Colon (tissue), 2 donors: Measurements from ENCODE around the gene ROR1.

ENCODE experiments used
- FAIRE-seq: peaks from 2 replicates; lab custom pipeline; 2012; peaks lifted over from hg19 to GRCh38; lab: Jason Lieb, UNC
- donor health status: control.
- donor health status: control.

Gene ROR1

DNA sequence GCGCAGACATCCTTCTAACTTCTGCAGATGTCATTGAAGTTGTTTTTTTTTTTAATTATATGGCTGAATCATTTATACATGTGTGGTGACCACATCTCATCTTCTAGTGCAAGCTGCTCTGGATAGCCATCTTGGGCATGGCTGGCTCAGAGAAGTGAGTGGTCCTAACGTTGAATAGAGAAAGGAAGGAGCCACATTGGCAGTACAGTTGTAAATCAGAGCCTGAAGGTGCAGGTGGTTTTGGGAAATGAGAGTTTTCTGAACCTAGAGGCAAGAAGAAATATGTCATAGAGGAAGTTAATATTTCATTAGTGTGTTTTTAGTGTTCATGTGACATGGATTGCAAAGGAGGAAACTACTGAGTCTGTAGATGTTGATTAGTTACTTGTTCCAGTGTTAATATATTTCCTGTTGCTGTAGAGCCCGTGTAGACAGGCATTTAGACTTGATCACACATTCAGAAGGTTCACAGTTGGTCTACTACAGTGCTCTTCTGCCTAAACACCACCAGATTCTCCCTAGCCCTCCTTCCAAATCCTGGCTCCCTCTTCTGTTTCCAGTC lies 163.7 kb downstream of the ROR1 start:
- no peak for FAIRE-seq

DNA sequence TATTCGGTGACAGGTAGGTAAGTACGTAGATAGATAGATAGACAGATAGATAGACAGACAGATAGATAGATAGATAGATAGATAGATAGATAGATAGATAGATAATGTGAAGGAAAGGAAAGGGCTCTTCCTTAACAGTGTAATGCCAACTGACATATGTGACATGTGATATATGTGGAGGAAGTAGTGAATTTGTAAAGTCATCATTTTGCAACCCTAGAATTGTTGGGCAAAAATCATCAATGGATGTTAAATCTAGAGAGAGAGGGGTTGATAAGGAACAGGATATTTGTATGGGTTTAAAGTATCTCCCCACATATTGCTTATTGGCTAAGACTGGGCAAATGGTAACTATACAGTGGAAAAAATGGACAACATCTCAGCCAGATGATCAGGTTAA lies 166.6 kb downstream of the ROR1 start:
- no peak for FAIRE-seq

DNA sequence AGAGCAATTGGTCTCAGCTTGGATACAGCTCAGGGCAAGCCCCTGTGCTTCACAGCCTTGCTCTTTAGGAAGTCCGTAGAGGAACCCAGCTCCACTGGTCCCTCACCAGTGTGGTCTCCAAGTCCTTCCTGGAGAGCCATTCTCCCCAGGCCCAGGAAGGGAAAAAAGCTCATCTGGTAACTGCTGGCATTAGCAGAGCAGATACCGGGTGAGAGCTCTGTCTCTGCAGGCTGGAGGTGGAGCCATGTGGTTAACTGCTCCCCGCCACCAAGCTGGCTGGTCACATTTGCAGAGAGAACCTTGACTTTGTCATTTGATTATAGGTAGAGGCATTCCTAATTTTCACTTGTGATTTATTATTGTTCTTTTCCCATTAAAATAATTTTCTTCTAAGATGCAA lies 169.6 kb downstream of the ROR1 start:
- FAIRE-seq = no peak

DNA sequence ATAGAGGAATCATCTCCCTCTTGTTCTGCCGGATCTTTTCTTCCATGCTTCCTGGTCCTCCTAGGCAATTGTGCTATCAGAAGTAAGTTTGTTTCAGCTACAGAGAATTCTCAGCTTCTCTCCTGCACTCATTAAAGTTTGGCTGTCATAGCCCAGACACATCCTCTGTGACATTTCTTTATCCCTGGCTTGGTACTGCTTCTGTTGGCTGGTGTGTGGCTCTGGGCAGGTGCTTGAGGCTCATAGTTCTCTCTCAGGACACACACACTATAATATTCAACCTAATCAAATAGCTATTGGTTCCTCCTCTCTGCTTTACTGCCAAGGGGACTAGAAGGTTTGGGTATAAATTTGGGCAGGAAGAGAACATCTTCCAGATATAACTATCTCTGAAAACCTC lies 172.1 kb downstream of the ROR1 start:
- FAIRE-seq = no peak

DNA sequence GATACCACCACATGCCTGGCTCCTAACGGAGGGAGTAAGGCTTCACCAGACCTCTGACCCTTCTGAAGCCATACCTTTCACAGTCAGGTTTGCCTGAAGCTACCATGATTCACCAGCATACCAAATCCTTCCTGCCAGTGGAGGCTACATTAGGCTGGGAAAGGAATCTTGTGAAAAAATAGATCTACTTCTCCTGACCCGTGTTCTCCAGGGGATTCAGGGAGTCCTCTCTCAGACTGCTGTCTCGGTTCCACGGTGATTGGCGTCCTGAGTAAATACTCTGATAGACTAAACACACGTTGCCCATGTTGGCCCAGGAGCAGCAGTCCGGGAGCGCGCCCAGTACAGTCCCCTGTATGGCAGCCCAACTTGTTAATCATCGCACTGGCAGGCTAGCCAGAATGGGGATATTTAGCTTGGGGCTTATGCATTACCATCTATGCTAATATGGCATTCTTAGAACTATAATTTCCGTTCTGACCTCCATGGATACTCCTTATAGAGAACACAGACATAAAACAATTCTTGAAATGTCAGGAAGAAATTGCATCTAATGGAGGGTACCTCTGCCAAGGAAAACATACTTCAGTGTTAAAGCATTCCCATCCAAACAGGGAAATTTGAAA lies 173.2 kb downstream of the ROR1 start:
- no peak for FAIRE-seq

DNA sequence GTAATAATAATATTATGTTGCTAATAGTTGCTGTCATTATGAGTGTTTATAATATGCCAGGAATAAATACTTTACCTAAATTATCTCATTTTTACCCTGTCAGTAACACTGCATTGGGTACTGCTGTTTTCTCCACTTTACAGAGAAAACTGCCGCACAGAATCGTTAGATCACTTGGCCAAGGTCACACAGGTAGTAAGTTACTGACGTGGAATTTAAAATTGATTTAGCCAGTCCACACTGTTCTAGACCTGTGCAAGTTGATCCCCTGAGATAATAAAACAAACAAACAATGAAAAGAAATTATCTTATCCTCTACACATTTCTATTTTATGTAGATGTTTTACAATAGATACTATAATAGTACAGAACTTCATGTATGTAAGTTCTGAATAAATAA lies 174.1 kb downstream of the ROR1 start:
- FAIRE-seq = no peak

- FAIRE-seq = no peak
Observed at GRCh38 chr1:63950023-63950422, 176.2 kb downstream of the ROR1 start.

DNA sequence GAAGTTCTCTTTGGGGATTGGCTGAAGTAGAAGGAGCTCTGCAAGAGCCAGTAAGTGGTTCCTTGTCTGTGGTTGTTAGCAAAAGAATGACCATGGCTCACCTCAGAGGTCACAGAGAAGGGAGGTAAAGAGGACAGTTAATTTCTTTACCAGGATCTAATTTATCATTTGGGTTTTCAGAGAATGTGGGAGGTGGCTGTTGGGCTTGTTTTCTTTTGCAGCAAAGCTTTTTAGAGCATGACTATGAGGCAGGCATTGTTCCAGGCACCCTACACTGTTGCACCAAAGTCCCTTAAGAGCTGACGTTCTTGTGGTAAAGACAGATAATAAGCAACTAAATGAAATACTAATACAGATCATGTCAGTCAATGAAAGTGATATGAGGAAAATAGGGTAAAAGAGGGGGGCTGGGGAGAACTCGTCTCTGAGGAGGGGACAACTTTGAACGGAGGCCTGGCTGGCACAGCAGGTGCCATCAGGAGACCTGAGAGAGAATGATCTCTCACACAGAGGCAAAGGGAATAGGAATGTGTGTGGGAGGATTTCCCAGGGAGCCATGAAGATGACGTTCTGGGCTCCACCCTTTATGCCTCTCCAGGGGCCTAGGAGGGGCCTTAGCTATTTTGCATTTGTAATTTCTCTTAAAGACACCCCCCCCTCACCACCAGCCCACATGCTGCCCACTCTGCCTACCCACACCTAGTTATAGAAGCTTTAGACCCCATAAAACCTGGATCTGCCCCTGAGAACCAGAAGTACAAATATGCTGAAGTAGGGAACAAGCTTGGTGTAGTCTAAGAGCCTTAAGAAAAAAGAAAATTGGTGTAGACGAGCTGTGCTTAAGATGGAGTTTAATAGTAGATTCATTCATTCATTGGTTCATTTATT lies 177.5 kb downstream of the ROR1 start:
- FAIRE-seq = no peak

DNA sequence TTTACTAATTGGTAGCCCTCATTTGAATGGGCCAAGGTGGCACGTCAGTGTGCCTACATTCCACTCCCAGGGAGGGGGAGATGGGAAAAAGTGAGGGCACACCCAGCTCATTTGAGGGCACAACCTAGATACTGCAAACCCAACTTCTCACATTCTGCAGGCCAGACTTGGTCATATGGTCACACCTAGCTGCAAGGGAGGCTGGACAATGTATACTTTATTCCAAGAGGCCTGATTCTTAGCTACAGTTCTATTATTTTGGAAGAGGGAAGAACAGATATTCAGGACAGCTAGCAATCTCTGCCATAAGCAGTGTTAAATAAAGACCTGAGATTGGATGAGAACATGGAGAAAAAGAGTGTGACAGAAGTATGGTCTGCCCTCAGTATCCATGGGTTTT lies 180.4 kb downstream of the ROR1 start:
- no peak for FAIRE-seq

- no peak for FAIRE-seq
Observed at GRCh38 chr1:63955370-63956145, 181.7 kb downstream of the ROR1 start.

GRCh38 chr1:63958556-63958955 lies 184.7 kb downstream of the ROR1 start:
- no peak for FAIRE-seq

- FAIRE-seq = no peak
Observed at GRCh38 chr1:63960326-63960725, 186.5 kb downstream of the ROR1 start.

DNA sequence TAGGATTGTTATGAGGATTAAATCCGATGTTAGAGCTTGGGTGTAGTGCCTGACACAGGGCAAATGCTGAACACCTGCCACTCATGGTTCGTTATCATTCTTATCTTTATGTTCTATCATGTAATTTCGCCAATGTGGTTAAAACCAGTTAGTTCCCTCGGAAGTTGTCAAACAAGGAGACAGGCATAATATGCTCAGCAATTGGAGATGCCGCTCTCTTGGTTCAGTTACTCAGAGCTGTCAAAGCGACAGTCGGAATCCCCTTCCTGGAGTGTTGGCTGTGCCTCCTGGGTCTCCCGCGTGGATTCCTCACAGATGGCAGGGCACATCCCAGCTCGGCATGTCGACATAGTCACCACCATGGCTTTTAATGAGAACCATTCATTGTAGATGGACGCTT lies 192.2 kb downstream of the ROR1 start:
- FAIRE-seq = no peak

DNA sequence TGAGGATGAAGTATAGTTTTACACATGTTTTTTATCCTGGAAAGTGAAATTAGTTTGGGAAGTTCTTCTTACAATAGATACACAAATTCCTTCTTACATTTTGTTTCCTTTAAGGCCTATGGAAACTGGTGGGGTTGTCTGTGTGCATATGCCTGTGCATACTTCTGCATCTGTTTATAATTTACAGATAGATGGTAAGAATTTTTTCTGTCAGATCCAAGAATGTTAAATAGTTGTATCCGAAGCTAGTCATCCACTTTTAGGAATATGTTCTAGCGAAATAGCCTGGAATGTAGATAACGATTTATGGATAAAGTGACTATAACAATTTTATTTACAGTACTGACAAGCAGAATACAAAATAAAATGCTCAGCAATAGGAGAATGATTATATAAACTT lies 194.1 kb downstream of the ROR1 start:
- no peak for FAIRE-seq

DNA sequence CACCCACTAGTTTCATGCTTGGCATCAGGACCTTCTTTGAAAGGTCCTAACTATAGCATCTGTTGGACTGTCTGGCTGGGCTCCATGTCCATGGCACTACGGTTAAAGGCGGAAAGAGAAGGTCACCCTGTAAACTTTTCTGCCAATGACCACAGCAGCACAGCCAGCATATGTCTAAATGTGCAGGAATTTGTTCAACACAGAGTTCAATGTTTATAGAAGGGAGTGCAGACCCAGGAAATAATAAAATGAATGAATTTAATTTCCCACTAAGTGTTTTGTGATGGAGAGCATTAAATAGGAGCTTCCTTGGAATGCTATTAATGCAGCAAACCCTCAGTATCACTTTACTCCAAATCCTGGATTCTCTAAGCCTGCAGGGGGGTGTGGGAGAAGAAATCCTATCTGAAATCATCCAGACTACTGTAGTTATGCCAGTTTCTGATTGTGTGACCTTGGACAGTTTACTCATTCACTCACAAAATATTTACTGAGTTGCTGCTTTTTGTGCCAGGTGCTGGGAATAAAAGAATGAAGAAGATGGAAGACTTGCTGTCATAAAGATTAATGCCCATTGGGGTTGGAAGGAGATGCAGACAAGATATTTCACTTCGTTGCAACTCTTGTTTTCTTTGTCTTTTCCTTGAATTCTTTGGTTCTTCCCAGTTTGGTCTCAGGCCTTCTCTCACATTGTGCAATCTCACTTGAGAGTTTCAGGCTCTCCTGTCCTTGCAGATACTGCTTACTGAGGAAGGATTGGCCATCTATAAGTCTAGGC lies 195.0 kb downstream of the ROR1 start:
- FAIRE-seq = no peak

DNA sequence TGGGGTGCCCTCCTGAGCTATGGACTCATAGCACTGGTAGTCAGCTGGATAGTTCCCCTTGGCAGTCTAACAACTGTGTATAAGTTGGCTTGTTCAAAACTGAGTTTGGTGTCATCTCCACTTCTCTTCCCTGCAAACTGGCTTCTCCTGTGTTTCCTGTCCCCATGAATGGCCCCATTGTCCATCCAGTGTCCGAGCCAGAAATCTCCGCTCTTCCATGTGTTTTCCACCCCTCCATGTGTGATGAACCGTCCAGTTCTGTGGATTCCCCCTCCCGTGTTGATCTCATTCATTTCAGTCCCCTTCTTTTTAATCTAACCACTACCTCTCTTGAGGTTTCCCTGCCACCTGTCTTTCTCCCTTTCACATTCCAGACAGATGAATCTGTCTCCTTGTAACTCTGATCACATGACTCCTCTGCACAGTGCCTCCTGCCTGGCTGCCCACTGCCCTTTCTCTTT lies 195.7 kb downstream of the ROR1 start:
- FAIRE-seq = no peak

DNA sequence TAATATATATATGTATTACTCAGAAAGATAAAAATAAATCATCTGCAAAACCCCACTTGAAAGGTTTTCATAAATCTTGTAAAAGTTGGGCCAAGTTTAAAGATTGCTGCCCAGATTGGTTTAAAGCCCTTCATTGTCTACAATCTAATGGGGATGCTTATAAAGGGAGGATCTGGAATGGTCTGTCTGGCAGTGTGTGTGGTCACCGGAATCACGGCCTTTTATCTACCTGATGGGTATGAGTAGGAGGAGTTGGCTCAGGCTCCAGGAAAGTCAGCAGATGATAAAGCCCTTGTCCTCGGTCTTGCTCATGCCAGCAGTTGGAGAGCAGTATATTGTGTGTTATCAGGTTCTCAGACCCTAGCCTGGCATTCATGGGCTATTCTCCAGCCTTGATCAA lies 197.7 kb downstream of the ROR1 start:
- FAIRE-seq = no peak

DNA sequence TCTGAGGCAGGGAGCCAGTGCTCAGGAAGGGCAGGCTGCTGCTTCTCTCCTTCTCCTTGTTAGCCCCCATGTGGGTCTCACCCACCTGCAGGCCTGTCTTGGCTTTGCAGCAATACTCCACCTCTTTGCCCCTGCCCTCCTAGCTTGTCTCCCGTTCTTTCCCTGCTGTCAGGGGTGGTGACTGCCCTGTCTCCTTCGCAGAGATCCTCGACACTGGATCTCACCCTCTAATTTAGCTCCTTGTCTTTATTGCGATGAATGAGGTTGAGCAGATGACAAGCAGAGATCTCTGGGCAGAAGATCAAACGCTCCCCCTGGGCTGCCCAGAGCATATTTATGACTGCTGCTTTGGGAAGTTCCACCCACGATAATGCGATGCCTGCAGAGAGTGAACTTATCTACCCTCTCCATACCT lies 199.2 kb downstream of the ROR1 start:
- no peak for FAIRE-seq

GRCh38 chr1:63974966-63975365 lies 201.1 kb downstream of the ROR1 start:
- no peak for FAIRE-seq

DNA sequence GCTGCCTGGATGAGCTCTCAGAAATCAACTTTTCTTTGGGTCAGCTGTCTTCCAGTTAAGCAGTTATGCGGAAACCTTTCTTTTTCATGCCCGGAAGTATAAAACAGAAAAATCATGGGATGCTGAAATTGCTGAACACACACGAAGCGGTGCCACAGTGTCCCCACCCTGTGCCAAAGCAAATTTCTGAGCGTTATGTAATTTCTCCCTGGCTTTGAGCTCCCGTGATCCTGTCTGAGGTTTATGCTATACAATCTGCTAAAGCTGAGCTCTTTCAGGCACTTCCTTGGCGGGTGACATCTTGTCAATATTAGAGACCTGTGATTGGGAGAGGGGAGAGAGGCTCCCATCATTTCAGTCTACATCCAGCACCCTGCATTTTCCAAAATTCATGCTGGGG lies 201.7 kb downstream of the ROR1 start:
- FAIRE-seq = no peak

- FAIRE-seq = no peak
Observed at GRCh38 chr1:63976006-63976405, 202.2 kb downstream of the ROR1 start.

DNA sequence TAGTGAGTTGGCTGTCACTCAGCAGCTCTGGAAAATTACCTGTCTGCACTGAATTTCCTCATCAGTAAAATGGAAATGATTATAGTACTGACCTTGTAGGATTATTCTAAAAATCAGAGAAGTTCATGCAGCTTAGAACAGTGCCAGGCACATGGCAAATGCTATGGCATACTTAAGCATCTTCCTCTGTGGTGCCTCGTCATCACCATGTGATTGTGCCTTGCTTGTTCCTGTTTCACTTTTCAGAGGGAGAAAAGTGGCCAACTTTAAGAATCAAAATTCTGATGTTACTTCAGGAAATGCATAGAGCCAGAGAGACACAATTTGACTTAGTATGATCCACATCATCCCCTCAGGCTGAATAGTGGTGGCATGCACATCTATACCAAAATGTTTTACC lies 203.6 kb downstream of the ROR1 start:
- no peak for FAIRE-seq
